GM21528 (cell line): ENCODE data around the gene ATP4A.

ENCODE experiments used
- ATAC-seq: cut with Tn5 transposase; IDR thresholded peaks from one replicate; pipeline ENCODE4 v1.9.1; 2021; ENCODE audit warnings: mild to moderate bottlenecking, moderate library complexity; ENCODE audit not compliant: unreplicated experiment, low FRiP score

ATP4A gene

GRCh38 chr19:35529241-35530218 is 33.9 kb downstream of the ATP4A start:
- ATAC-seq, result no peak

- no peak for ATAC-seq
Measured at GRCh38 chr19:35528218-35529038, 35.0 kb downstream of the ATP4A start, which contains the start of gene SBSN. Gene SBSN, minus strand, starts transcription at chr19:35528311. Its CDS starts 30 bp downstream, at chr19:35528281.

DNA sequence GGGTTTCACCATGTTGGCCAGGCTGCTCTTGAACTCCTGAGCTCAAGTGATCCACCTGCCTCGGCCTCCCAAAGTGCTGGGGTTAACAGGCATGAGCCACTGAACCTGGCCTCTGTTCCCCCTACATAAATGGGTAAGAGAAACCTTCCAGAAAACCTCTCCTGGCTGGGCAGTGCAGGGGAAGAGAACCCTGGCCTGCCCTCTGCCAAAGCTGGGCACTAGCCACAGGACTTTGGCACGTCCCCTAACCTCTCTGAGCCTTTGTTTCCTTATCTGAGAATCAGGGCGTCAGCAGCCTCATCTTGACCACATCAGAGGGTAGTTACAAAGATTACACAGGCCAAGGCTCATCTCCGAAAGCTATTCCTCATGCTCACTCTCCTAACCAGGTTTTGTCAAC is 37.6 kb downstream of the ATP4A start:
- ATAC-seq, result no peak

DNA sequence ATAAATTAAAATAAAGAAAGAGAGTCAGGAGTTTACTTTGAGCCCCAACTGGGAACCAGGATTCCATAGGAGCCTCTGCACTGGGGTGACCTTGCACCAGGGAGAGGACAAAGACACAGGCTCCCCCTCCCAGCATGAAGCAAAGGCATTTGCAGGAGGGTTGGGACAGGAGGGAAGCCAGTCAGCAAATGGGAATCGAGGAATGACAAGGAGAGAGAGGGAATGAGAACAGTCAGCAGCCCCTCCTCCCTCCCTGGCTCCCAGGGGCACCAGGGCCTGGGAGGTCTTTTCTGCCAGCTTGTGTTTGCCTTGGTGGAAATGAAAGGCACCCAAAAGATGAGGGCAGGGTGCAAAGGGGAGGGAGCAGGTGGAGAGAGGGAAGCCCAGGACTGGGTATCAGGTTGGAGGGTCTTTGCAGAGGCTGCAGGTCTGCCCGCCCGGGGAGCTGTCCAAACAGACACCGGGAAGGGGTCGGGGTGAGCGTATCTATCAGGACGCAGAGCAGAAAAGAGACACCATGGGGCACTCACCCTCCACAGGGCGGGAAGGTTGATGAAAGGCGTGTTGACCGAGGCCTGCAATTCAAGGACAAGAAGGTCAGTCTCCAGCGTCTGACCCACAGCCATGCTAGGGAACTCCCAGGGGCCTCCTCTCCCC is 39.1 kb downstream of the ATP4A start:
- ATAC-seq, result no peak

DNA sequence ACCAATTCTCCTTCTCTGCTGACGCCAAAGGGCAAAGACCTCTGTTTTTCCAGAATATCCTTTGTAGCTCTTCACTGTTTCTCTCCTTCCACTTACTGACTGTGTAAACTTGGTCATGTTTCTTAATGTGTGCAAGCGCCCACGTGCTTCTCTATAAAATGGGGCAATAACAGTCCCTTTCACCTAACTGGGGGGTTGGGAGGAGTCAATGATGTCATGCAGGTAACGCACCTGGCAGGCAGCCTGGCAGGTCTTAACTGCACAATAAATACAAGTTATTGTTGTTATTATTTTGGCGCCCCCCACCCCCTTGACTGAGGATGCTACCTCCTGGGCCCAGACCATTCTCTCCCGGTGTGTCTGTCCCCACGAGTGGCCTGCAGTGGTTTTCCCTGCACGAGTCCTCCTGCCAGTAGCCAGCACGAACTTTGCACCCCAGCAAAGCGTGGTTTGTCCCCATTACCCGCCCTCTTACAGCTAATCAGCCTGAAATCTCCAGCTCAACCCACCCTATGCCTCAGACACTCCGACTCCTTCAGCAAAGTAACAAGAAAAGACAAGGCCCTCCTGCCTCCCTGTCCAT is 40.6 kb downstream of the ATP4A start:
- ATAC-seq, result no peak

- no peak for ATAC-seq
Measured at GRCh38 chr19:35521124-35521743, 42.2 kb downstream of the ATP4A start.

GRCh38 chr19:35519291-35519690 is 44.2 kb downstream of the ATP4A start:
- no peak for ATAC-seq

- ATAC-seq, result no peak
Measured at GRCh38 chr19:35518313-35518712, 45.1 kb downstream of the ATP4A start.

GRCh38 chr19:35517342-35517741 is 46.1 kb downstream of the ATP4A start:
- no peak for ATAC-seq

DNA sequence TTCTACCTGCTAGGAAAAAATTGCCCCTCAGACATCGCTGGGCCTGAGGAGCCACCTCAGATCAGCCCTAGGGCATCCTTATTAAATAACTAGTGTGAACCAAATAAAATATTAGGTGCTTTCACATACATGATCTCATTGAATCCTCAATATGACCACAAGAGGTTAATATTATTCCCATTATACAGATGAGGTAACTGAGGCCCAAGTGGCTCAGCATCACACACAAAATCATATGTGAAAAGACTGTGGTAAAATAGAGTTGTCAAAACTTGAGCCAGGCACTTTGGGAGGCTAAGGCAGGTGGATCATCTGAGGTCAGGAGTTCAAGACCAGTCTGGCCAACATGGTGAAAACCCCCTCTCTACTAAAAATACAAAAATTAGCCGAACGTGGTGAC is 47.1 kb downstream of the ATP4A start:
- no peak for ATAC-seq

DNA sequence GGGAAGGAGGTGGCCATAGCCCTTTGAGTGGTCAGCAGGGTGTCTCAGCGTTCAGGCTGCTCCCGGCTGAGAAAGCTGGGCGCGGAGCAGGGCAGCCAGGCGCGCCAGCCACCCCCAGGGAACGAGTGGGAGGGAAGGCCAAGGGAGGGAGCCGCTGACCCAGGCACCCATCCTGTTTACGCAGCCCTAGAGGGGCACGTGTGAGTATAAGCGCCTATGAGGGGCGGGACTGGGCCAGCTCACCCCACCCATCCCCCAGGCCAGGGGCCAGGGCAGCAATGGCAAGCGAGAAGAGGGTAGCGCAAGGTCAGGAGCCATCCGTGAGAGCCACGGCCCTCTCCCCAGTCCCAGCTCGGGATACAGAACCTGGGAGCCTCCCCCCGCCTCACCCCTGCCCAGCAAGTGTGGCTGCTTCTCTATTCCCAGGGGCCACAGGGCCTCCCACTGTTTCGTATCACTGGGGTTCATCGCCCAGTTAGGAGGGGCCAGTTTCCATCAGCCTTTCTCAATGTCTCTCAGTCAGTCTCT is 49.1 kb downstream of the ATP4A start:
- ATAC-seq, result no peak

- no peak for ATAC-seq
Measured at GRCh38 chr19:35513628-35514281, 49.7 kb downstream of the ATP4A start, which contains the start of gene DMKN. Gene DMKN, minus strand, starts transcription at chr19:35513649. Its CDS starts 174 bp downstream, at chr19:35513475.

DNA sequence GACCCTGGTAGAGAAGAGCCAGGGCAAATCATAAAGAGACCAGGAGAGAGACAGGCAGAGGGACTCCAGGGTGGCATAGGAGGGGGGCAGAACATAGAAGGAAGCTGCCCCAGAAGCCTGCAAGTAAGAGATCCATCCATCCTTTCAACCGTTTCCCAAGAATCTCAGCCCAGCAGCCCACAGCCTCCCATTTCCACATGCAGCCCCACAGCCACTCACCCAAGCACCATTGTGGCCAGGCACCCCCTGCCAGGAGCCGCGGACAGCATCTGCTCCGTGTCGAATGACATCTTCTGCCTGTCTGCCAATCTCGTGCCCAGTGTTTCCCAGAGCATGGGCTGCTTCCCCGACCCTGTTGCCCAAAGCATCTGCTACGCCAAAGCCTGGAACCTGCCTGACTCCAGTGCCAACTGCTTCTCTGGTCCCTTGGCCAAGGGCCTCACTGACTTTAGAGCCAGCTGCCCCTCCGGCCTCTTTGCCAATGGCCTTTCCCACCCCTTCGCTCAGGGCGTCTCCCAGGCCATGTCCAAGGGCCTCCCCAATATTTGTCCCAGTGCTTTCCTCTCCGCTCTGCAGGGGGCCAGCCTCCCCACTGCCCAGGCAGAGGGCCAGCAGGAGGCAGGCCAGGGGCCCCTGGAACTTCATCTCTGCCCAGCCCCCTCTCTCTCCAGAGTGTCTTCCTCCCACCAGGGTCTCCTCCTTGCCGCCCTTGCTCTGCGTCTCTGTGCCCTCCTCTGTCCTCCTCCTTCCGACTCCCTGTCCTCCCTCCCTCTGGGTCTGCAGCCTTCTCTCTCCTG is 50.4 kb downstream of the ATP4A start:
- no peak for ATAC-seq

DNA sequence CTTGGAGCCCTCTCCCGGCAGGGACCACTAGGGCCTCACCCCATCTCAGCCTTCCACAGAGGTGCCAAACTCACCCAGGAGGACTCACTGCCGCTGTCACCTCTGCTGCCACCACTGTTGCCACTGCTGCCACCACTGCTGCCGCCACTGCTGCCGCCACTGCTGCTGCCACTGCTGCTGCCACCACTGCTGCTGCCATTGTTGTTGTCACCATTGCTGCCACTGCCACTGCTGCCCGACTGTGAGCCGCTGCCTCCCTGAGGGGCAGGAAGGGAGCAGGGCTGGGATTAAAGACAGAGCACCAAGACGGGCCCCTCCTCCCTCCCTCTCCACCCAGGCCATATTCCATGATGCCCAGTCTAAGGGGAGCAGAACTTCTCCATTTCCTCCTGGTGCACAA is 52.1 kb downstream of the ATP4A start:
- ATAC-seq, result no peak

GRCh38 chr19:35510626-35510964 is 52.9 kb downstream of the ATP4A start:
- no peak for ATAC-seq

GRCh38 chr19:35509861-35510625 is 53.4 kb downstream of the ATP4A start:
- no peak for ATAC-seq

DNA sequence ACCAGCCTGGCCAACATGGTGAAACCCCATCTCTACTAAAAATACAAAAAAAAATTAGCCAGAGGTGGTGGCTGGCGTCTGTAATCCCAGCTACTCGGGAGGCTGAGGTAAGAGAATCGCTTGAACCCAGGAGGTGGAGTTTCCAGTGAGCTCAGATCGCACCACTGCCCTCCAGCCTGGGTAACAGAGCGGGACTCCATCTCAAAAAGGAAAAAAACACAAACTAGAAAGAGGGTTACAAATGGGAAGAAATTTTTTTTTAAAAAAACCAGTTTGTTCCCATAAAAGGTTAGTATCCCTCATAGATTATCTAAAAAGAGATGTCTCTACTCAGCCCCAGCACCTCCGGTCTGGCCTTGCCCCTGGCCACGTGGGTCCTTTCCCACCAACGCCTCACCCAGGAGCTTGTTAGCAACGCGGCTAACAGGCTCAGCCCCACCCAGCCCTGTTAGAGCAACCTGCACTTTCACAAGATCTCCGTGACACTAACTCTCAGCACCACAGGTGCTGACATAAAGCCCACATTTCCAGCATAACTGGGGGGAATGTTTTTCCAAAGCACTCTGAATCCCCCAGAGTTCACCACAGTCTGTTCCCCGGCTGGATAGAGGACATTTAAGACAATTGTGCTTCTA is 54.3 kb downstream of the ATP4A start:
- no peak for ATAC-seq
